ENCODE results near the gene FXYD5. TPM values are rescaled to one million over a fixed set of nuclear protein-coding genes. Genes with fewer than 3 reads are reported as not detected.
A peak's percentile ranks its signal among the peaks of the same experiment; 100 is the strongest.

FXYD5 gene
- total and polyA plus RNA-seq, 9 of the 15 experiments (the other 6 are each of a cell fraction or from before 2014, with no cell fraction given), result 104 to 537 (median 174) TPM

DNA sequence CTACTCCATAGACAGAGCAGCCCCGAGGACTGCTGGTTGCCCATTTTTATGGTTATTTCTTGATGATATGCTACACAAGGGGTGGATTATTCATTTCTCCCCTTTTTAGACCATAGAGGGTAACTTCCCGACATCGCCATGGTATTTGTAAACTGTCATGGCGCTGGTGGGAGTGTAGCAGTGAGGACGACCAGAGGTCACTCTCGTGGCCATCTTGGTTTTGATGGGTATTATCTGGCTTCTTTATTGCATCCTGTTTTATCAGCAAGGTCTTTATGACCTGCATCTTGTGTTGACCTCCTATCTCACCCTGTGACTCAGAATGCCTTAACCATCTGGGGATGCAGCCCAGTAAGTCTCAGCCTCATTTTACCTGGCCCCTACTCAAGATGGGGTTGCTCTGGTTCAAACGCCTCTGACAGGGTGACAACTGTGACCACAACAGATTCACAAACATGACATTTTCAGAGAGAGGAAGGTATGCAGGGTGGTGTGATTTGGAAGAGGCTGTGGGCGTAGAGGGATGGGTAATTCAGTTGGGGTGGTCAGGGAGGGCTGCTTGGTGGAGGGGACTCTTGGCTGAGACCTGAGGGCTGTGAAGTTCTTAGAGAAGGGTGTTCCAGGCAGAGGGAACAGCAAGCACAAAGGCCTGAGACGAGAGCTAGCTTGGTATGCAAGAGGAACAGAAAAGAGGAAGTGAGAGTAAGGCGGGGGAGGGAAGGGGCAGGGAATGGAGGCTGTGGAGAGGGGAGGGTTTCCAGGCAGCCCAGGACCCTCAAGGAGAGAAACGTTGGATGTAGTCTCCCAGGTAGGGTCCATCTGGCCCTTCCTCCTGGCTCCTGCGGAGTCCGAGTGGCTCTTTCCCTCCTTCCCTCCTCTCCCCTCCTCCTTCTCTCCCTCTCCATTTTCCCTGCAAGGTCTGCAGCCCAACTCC lies 50.5 kb downstream of the FXYD5 start (continued):
- TF ChIP-seq RBM39 (optimal IDR thresholded peaks at IDR 0.05; ENCODE audit: low read depth, low read length) (no peak), MED1 (CRISPR knock-in tag; IDR thresholded peaks at IDR 0.05; ENCODE audit: borderline replicate concordance) (no peak), ILK (tag; IDR thresholded peaks at IDR 0.05; ENCODE audit: borderline replicate concordance, low read depth) (peak; percentile 92), ZNF644 (tag; IDR thresholded peaks at IDR 0.05; ENCODE audit: low read depth) (peak; percentile 99), SRSF7 (optimal IDR thresholded peaks at IDR 0.05; ENCODE audit: low read depth, low read length) (no peak), HEY1 (CRISPR knock-in tag; IDR thresholded peaks at IDR 0.05; ENCODE audit: borderline replicate concordance) (peak; percentile 82; the same call in 1 of the 2 replicates), PYGO2 (tag; IDR thresholded peaks at IDR 0.05) (peak; percentile 99), RCOR1 (IDR thresholded peaks at IDR 0.05; ENCODE audit: borderline replicate concordance in 1 of 2, low read depth in 2 of 2, low read length in 2 of 2) (peak in 1 of 2 experiments; percentile 85; a peak in 2 of 4 replicates), MXI1 (IDR thresholded peaks at IDR 0.05; ENCODE audit: low read depth, low read length) (no peak), TAL1 (IDR thresholded peaks at IDR 0.05) (no peak; the same call in 1 of the 2 replicates), POLR2AphosphoS2 (IDR thresholded peaks at IDR 0.05; ENCODE audit: low read length) (no peak), TAF15 (IDR thresholded peaks at IDR 0.05; ENCODE audit: low read depth, low read length) (no peak), PHF8 (IDR thresholded peaks at IDR 0.05; ENCODE audit: borderline replicate concordance, low read length) (peak; percentile 51; the same call in 1 of the 2 replicates), ARID1B (IDR thresholded peaks at IDR 0.05) (peak; percentile 82), ARID2 (IDR thresholded peaks at IDR 0.05) (no peak), ZNF785 (CRISPR knock-in tag; IDR thresholded peaks at IDR 0.05) (peak; percentile 78; the same call in 1 of the 2 replicates), BRF1 (IDR thresholded peaks at IDR 0.05; ENCODE audit: borderline replicate concordance, extremely low read depth, insufficient read length) (no peak), ZFP36 (IDR thresholded peaks at IDR 0.05; ENCODE audit: low read depth, low read length, partially characterized antibody) (peak; percentile 99), RFX1 (IDR thresholded peaks at IDR 0.05) (peak; percentile 39; the same call in 1 of the 2 replicates), PURB (CRISPR knock-in tag; IDR thresholded peaks at IDR 0.05; ENCODE audit: low read depth) (no peak), FOXP1 (CRISPR knock-in tag; IDR thresholded peaks at IDR 0.05) (0 out of 2 replicates have a peak, but pooled peaks have one; percentile 39), ETS2 (tag; IDR thresholded peaks at IDR 0.05; ENCODE audit: borderline replicate concordance, poor library complexity, severe bottlenecking) (peak; percentile 89)
- TF ChIP-seq, protein P1, sequence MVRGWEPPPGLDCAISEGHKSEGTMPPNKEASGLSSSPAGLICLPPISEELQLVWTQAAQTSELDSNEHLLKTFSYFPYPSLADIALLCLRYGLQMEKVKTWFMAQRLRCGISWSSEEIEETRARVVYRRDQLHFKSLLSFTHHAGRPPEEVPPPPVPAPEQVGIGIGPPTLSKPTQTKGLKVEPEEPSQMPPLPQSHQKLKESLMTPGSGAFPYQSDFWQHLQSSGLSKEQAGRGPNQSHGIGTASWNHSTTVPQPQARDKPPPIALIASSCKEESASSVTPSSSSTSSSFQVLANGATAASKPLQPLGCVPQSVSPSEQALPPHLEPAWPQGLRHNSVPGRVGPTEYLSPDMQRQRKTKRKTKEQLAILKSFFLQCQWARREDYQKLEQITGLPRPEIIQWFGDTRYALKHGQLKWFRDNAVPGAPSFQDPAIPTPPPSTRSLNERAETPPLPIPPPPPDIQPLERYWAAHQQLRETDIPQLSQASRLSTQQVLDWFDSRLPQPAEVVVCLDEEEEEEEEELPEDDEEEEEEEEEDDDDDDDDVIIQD (CRISPR knock-in tag; IDR thresholded peaks at IDR 0.05), result peak; percentile 94; the same call in 1 of the 2 replicates
- TF ChIP-seq, protein P2, sequence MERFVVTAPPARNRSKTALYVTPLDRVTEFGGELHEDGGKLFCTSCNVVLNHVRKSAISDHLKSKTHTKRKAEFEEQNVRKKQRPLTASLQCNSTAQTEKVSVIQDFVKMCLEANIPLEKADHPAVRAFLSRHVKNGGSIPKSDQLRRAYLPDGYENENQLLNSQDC (CRISPR knock-in tag; IDR thresholded peaks at IDR 0.05), result no peak
- TF ChIP-seq, protein P3, sequence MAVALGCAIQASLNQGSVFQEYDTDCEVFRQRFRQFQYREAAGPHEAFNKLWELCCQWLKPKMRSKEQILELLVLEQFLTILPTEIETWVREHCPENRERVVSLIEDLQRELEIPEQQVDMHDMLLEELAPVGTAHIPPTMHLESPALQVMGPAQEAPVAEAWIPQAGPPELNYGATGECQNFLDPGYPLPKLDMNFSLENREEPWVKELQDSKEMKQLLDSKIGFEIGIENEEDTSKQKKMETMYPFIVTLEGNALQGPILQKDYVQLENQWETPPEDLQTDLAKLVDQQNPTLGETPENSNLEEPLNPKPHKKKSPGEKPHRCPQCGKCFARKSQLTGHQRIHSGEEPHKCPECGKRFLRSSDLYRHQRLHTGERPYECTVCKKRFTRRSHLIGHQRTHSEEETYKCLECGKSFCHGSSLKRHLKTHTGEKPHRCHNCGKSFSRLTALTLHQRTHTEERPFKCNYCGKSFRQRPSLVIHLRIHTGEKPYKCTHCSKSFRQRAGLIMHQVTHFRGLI (CRISPR knock-in tag; IDR thresholded peaks at IDR 0.05), result peak; percentile 95
